ENCODE data around the gene STK38L. TPM values are rescaled to one million over a fixed set of nuclear protein-coding genes. Genes with fewer than 3 reads are reported as not detected.

Gene STK38L
- 10 to 100 TPM; 13.7 to 14.5 TPM for total RNA-seq

- Mint-ChIP-seq H3K27me3 (no peaks in the 10 kb centered on the region), H3K9me3 (no peaks in the 10 kb centered on the region), H3K36me3 (no peaks in the 10 kb centered on the region), H3K4me1 (ENCODE audit: low read depth in 2 of 2) (peaks cover 21 to 25% of the 10 kb centered on the region in 2 donors), H3K4me3 (peak within 1 kb of the TSS; percentile 98), H3K27ac (peak within 1 kb of the TSS; percentile 88 to 96)
- DNase-seq (ENCODE audit: low spot score) (peak; percentile 98), ATAC-seq (peak; percentile 99 to 100)
Observed at GRCh38 chr12:27243804-27244688, at the start of gene STK38L. Gene STK38L (plus strand): TSS chr12:27244286. CDS start chr12:27297721, 53,435 bp downstream.

DNA sequence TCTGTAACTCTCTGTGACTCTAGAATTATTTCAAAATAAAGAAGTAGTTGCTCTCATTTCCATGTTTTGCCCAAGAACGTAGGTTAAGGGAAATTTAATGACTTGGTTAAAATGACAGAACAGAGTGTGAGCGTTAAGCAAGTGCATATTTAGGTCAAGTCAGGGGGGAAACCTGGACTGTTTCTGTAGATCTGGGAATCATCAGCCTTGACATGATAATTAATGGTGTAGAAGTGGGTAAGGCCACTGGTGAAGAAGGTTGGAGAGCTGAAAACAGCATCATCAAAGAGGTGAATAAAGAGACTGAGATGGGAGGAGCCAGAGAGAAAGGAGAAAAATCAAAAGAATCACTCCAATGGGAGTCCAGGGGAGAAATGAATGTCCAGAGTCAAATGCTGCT is 49.4 kb upstream of the STK38L start:
- DNase-seq (ENCODE audit: low spot score) (no peak), ATAC-seq (no peak)
- Mint-ChIP-seq H3K4me3 (no peak overlapping the region), H3K27ac (no peak overlapping the region), H3K9me3 (no peaks in the 10 kb centered on the region), H3K27me3 (no peaks in the 10 kb centered on the region), H3K4me1 (ENCODE audit: low read depth in 2 of 2) (no peaks in the 10 kb centered on the region), H3K36me3 (no peaks in the 10 kb centered on the region)

GRCh38 chr12:27198036-27198435 is 46.0 kb upstream of the STK38L start:
- no peaks in the 10 kb centered on the region for H3K9me3 Mint-ChIP-seq
- DNase-seq (ENCODE audit: low spot score) = no peak
- no peaks in the 10 kb centered on the region for H3K4me1 Mint-ChIP-seq (ENCODE audit: low read depth in 2 of 2)
- H3K4me3 Mint-ChIP-seq = no peak overlapping the region
- no peak for ATAC-seq
- H3K36me3 Mint-ChIP-seq = no peaks in the 10 kb centered on the region
- H3K27ac Mint-ChIP-seq = no peak overlapping the region
- no peaks in the 10 kb centered on the region for H3K27me3 Mint-ChIP-seq

GRCh38 chr12:27199638-27200300 is 44.3 kb upstream of the STK38L start:
- Mint-ChIP-seq H3K27me3 (no peaks in the 10 kb centered on the region), H3K4me1 (ENCODE audit: low read depth in 2 of 2) (no peaks in the 10 kb centered on the region), H3K4me3 (no peak overlapping the region), H3K9me3 (no peaks in the 10 kb centered on the region), H3K27ac (no peak overlapping the region), H3K36me3 (no peaks in the 10 kb centered on the region)
- DNase-seq (ENCODE audit: low spot score) = no peak
- ATAC-seq = no peak

GRCh38 chr12:27201169-27201568 is 42.9 kb upstream of the STK38L start:
- ATAC-seq (no peak), DNase-seq (ENCODE audit: low spot score) (no peak)
- no peaks in the 10 kb centered on the region for H3K27me3 Mint-ChIP-seq
- no peaks in the 10 kb centered on the region for H3K4me1 Mint-ChIP-seq (ENCODE audit: low read depth in 2 of 2)
- H3K36me3 Mint-ChIP-seq = no peaks in the 10 kb centered on the region
- no peaks in the 10 kb centered on the region for H3K9me3 Mint-ChIP-seq
- H3K4me3 Mint-ChIP-seq = no peak overlapping the region
- no peak overlapping the region for H3K27ac Mint-ChIP-seq

DNA sequence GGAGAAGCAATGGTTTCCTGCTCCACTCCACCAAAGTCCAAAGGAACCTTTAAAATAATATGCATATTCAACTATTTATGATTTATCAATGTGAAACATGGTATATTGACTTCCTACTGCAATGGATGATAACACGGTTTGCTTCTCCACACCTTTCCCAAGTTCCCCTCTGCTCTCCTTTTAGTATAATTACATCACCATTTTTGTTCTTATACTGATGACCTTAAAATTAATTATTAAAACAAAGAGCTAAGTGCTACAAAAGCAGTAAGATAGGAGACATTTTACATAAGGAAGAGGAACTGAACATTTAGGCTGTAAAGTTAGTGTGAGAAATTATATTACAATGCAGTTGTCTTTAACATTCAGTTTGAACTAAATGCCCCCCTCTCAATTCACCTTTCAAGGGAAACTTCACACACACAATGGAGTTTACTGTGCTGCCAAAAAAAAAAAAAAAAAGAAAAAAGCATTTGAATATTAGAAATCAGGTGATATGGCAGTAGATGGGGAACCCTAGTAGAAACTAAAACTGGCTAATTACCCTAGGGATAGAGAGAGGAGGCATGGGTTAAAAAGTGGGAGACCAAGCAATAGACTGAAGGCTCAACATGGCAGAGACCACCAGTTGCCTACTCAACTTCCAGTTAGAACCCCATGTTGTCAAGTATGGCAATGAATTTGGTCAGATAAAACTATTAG is 37.1 kb upstream of the STK38L start:
- no peak overlapping the region for H3K27ac Mint-ChIP-seq
- no peaks in the 10 kb centered on the region for H3K36me3 Mint-ChIP-seq
- H3K27me3 Mint-ChIP-seq = no peaks in the 10 kb centered on the region
- ATAC-seq (no peak), DNase-seq (ENCODE audit: low spot score) (no peak)
- no peaks in the 10 kb centered on the region for H3K4me1 Mint-ChIP-seq (ENCODE audit: low read depth in 2 of 2)
- H3K9me3 Mint-ChIP-seq = no peaks in the 10 kb centered on the region
- H3K4me3 Mint-ChIP-seq = no peak overlapping the region

- Mint-ChIP-seq H3K27me3 (no peaks in the 10 kb centered on the region), H3K27ac (no peak overlapping the region), H3K9me3 (no peaks in the 10 kb centered on the region), H3K4me1 (ENCODE audit: low read depth in 2 of 2) (no peaks in the 10 kb centered on the region), H3K36me3 (no peaks in the 10 kb centered on the region), H3K4me3 (no peak overlapping the region)
- DNase-seq (ENCODE audit: low spot score) (no peak), ATAC-seq (peak in 1 of 2 donors; percentile 74)
Observed at GRCh38 chr12:27207615-27208413, 36.3 kb upstream of the STK38L start.

DNA sequence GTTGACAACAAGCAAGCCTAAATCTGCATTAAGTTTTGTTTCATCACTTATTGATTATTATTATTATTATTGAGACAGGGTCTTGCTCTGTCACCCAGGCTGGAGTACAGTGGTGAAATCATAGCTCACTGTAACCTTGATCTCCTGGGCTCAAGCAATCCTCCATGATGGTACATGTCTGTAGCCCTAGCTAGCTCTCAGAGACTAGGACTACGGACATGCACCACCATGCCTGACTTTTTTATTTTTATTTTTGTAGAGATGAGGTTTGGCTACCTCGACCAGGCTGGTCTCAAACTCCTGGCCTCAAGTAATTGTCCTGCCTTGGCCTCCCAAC is 35.7 kb upstream of the STK38L start:
- H3K9me3 Mint-ChIP-seq = no peaks in the 10 kb centered on the region
- no peak overlapping the region for H3K27ac Mint-ChIP-seq
- no peaks in the 10 kb centered on the region for H3K4me1 Mint-ChIP-seq (ENCODE audit: low read depth in 2 of 2)
- no peaks in the 10 kb centered on the region for H3K27me3 Mint-ChIP-seq
- ATAC-seq (no peak), DNase-seq (ENCODE audit: low spot score) (no peak)
- no peaks in the 10 kb centered on the region for H3K36me3 Mint-ChIP-seq
- H3K4me3 Mint-ChIP-seq = no peak overlapping the region

DNA sequence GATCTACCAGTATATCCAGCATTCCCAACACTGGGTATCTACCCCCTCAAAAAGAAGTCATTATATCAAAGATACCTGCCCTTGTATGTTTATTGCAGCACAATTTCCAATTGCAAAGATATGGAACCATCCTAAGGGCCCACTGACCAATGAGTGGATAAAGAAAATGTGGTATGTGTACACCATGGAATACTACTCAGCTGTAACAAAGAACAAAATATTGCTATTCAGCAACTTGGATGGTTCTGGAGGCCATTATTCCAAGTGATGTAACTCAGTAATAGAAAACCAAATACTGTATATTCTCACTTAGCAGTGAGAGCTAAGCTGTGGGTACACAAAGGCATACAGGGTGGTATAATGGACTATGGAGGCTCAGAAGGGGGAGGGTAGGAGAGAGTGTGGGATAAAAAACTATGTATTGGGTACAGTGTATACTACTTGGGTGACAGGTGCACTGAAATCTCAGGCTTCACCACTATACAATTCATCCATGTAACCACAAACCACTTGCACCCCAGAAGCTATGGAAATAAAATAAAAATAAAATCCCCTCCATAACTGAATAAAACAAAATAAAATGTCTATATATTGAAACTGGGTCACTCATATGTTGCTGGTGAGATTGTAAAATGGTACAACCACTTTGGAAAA is 34.7 kb upstream of the STK38L start:
- DNase-seq (ENCODE audit: low spot score) (no peak), ATAC-seq (no peak)
- H3K27me3 Mint-ChIP-seq = no peaks in the 10 kb centered on the region
- H3K27ac Mint-ChIP-seq = no peak overlapping the region
- H3K4me1 Mint-ChIP-seq (ENCODE audit: low read depth in 2 of 2) = no peaks in the 10 kb centered on the region
- no peaks in the 10 kb centered on the region for H3K9me3 Mint-ChIP-seq
- H3K36me3 Mint-ChIP-seq = no peaks in the 10 kb centered on the region
- H3K4me3 Mint-ChIP-seq = no peak overlapping the region

GRCh38 chr12:27210187-27210586 is 33.9 kb upstream of the STK38L start:
- DNase-seq (ENCODE audit: low spot score) (no peak), ATAC-seq (no peak)
- Mint-ChIP-seq H3K9me3 (no peaks in the 10 kb centered on the region), H3K36me3 (no peaks in the 10 kb centered on the region), H3K4me3 (no peak overlapping the region), H3K27ac (no peak overlapping the region), H3K4me1 (ENCODE audit: low read depth in 2 of 2) (no peaks in the 10 kb centered on the region), H3K27me3 (no peaks in the 10 kb centered on the region)

DNA sequence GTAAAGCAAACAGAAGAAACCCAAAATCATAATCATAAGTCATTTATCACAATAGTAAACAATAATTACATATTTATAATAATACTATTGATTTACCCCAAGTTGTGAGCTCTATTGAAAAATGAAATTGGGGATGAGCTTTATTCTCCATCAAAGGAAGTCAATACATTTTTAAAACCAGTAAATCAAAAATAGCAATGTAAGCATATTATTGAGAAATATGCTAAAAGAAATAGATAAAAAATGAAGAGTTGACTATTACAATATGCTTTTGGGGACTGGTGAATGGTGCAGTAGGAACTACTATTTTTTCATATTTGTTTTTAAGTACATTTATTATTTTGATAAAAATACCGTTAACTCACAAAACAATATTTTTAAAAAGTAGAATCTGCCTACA is 31.2 kb upstream of the STK38L start:
- H3K4me3 Mint-ChIP-seq = no peak overlapping the region
- H3K27ac Mint-ChIP-seq = no peak overlapping the region
- ATAC-seq (no peak), DNase-seq (ENCODE audit: low spot score) (no peak)
- no peaks in the 10 kb centered on the region for H3K27me3 Mint-ChIP-seq
- no peaks in the 10 kb centered on the region for H3K9me3 Mint-ChIP-seq
- H3K36me3 Mint-ChIP-seq = no peaks in the 10 kb centered on the region
- H3K4me1 Mint-ChIP-seq (ENCODE audit: low read depth in 2 of 2) = no peaks in the 10 kb centered on the region

DNA sequence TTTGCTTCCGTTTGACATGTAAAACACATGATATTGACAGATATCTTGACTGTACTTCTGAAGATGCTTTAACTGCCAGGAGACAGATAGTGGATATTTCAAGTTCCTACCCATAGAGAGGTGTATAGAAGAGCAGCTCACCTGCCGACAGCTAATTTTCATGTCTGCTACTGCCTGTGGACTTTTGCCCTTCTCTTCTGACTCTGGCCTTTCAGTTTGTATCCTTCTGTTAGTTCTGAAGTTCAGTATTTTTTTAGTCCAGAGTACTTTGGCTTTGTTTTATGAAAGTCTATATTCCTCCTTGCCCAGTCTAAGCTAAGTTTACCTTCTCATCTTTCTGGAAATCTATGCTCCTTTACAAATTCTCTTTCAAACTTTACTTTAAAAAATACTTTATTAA is 30.8 kb upstream of the STK38L start:
- DNase-seq (ENCODE audit: low spot score) = no peak
- H3K36me3 Mint-ChIP-seq = no peaks in the 10 kb centered on the region
- no peak overlapping the region for H3K27ac Mint-ChIP-seq
- H3K4me3 Mint-ChIP-seq = no peak overlapping the region
- H3K9me3 Mint-ChIP-seq = no peaks in the 10 kb centered on the region
- H3K4me1 Mint-ChIP-seq (ENCODE audit: low read depth in 2 of 2) = no peaks in the 10 kb centered on the region
- ATAC-seq = no peak
- H3K27me3 Mint-ChIP-seq = no peaks in the 10 kb centered on the region

Data from natural killer cell treated with Interleukin-12 subunit alpha and Interleukin-12 subunit beta and Interleukin-15 and Interleukin-18, amount 100 ng/mL, for 72 hours (primary cell).